Chondrocyte (in vitro differentiated cells): ENCODE results near the gene EDRF1. TPM values are rescaled to one million over a fixed set of nuclear protein-coding genes. Genes with fewer than 3 reads are reported as not detected.

ENCODE experiments used
- DNase-seq: peaks from one replicate; pipeline ENCODE4 v3.0.0; 2021; ENCODE audit warnings: mixed read lengths, low spot score
- H3K27ac Mint-ChIP-seq: one replicate; pipeline ENCODE4 v1.8.0; 2021; ENCODE audit warnings: mild to moderate bottlenecking, moderate library complexity, mixed read lengths; ENCODE audit not compliant: unreplicated experiment
- H3K27me3 Mint-ChIP-seq: 2 replicates; pipeline ENCODE4 v1.8.0; 2021; ENCODE audit warnings: low read depth, mixed read lengths
- H3K36me3 Mint-ChIP-seq: 2 replicates; pipeline ENCODE4 v1.8.0; 2021; ENCODE audit warnings: low read depth, mixed read lengths
- H3K4me1 Mint-ChIP-seq: 2 replicates; pipeline ENCODE4 v1.8.0; 2021; ENCODE audit warnings: low read depth, mild to moderate bottlenecking, mixed read lengths
- H3K4me3 Mint-ChIP-seq: one replicate; pipeline ENCODE4 v1.8.0; 2021; ENCODE audit warnings: mild to moderate bottlenecking, moderate library complexity, mixed read lengths; ENCODE audit not compliant: unreplicated experiment
- H3K9me3 Mint-ChIP-seq: 2 replicates; pipeline ENCODE4 v1.8.0; 2021; ENCODE audit warnings: low read depth, mixed read lengths
- total RNA-seq: library from RNA; stranded (reverse); gene quantifications from 3 replicates; pipeline ENCODE4 v1.2.1, GENCODE V29; 2021
- TF ChIP-seq, protein P1 (sequence below): fragments of 200-600 bp; sonication (generic); IDR thresholded peaks from 2 replicates; pipeline ENCODE4 v1.5.0; 2021; ENCODE audit warnings: antibody characterized with exemption, mild to moderate bottlenecking, moderate library complexity

The EDRF1 gene
- total RNA-seq, 1 donor from 2014 or later = 14.8 TPM

DNA sequence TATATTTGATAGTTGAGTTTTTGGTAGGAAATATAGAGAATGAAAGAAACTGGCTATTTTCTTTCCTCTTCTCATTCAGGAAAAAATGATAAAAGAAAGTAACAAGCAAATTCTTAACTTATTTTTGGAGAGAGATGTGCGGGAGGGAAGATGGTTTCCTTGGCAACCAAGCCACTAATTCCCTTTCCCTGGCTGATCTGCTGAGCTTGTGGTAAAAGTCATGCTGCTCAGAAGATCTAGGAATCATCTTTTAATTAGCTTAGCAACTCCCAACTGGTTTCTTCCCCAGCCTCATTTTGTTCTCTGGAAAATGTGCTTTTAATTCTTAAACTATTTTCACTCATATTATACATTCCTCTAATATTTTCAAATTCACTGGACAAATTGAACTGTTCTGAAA lies 91.7 kb downstream of the EDRF1 start:
- TF ChIP-seq, protein P1, sequence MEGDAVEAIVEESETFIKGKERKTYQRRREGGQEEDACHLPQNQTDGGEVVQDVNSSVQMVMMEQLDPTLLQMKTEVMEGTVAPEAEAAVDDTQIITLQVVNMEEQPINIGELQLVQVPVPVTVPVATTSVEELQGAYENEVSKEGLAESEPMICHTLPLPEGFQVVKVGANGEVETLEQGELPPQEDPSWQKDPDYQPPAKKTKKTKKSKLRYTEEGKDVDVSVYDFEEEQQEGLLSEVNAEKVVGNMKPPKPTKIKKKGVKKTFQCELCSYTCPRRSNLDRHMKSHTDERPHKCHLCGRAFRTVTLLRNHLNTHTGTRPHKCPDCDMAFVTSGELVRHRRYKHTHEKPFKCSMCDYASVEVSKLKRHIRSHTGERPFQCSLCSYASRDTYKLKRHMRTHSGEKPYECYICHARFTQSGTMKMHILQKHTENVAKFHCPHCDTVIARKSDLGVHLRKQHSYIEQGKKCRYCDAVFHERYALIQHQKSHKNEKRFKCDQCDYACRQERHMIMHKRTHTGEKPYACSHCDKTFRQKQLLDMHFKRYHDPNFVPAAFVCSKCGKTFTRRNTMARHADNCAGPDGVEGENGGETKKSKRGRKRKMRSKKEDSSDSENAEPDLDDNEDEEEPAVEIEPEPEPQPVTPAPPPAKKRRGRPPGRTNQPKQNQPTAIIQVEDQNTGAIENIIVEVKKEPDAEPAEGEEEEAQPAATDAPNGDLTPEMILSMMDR = no peak
- Mint-ChIP-seq H3K9me3 (no peaks in the 10 kb centered on the region), H3K36me3 (peaks cover 31% of the 10 kb centered on the region), H3K27me3 (no peaks in the 10 kb centered on the region), H3K27ac (no peak overlapping the region), H3K4me1 (peaks cover 12% of the 10 kb centered on the region), H3K4me3 (no peak overlapping the region)
- DNase-seq = no peak

DNA sequence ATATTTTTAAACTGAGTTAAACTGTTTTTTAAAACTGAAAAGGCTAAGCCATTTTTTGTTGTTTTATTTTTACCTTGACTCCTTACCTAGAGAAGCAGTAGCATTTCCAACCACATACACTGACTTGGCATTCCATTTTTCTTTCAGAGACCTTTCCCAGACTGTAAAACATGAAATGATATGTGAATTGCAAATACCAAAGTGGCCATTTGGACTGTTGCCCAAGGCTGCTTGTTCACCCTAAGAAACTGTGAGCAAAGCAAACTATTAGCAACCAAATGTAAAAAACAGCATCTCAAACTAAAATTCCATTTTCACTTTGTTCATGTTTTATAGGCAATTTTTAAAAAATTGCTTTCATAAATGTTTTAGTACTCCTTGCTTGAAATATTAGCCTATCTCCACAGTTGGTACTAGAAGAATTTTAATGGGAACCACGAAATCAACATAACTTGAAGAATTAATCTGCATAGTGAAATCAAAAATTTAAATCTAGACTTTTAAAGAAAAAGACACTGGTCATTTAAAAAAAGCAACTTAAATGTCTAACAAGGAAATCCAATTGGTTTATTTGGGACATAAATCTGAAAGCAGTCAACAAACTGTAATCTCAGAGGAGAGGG lies 92.7 kb downstream of the EDRF1 start:
- Mint-ChIP-seq H3K4me1 (peaks cover 12% of the 10 kb centered on the region), H3K36me3 (peaks cover 27% of the 10 kb centered on the region), H3K4me3 (no peak overlapping the region), H3K27me3 (no peaks in the 10 kb centered on the region), H3K9me3 (no peaks in the 10 kb centered on the region), H3K27ac (peak overlapping the region; percentile 61)
- TF ChIP-seq, protein P1 = no peak
- no peak for DNase-seq

Other genes starting within 250 kb of the EDRF1 start
- not detected in 3 replicates for gene TEX36, start 36.5 kb upstream of the EDRF1 start, total RNA-seq
- not detected in 3 replicates for gene MMP21, start 56.1 kb downstream of the EDRF1 start, total RNA-seq
- gene UROS, start 103.5 kb downstream of the EDRF1 start, total RNA-seq = 65.7 to 73.8 TPM (median 69.6 TPM) in 3 replicates
- 25.7 to 43.3 TPM (median 25.9 TPM) in 3 replicates for gene BCCIP, start 103.8 kb downstream of the EDRF1 start, total RNA-seq
- 24.0 to 32.5 TPM (median 29.2 TPM) in 3 replicates for gene DHX32, start 161.6 kb downstream of the EDRF1 start, total RNA-seq
- gene FANK1, start 176.9 kb downstream of the EDRF1 start, total RNA-seq = 2.5 to 5.1 TPM (median 3.3 TPM) in 3 replicates